Activated T-helper 1 cell treated with anti-CD3 and anti-CD28 coated beads, Interleukin-12 subunit alpha, Interleukin-12 subunit beta, Interleukin-2, Interleukin-4 antibody, amounts not matched to agents 30 ng/mL and 10 ng/mL and 1 ng/mL, durations not matched to agents 14 hours and 24 hours and 36 hours (primary cell): ENCODE results near the gene MYO3A. TPM values are rescaled to one million over a fixed set of nuclear protein-coding genes. Genes with fewer than 3 reads are reported as not detected.

Experiments
- DNase-seq: peaks from one replicate; pipeline ENCODE4 v3.0.0; 2021; ENCODE audit warnings: low spot score
- H3K27ac Mint-ChIP-seq: one replicate; pipeline ENCODE4 v1.8.0; 2021; ENCODE audit warnings: mild to moderate bottlenecking, mixed read lengths
- H3K27me3 Mint-ChIP-seq: one replicate; pipeline ENCODE4 v1.8.0; 2022; ENCODE audit warnings: mild to moderate bottlenecking, moderate library complexity, mixed read lengths; ENCODE audit not compliant: insufficient read depth
- H3K36me3 Mint-ChIP-seq: one replicate; pipeline ENCODE4 v1.8.0; 2021; ENCODE audit warnings: low read depth, mixed read lengths
- H3K4me1 Mint-ChIP-seq: one replicate; pipeline ENCODE4 v1.8.0; 2021; ENCODE audit warnings: low read depth, mixed read lengths
- H3K4me3 Mint-ChIP-seq: one replicate; pipeline ENCODE4 v1.8.0; 2021; ENCODE audit warnings: mild to moderate bottlenecking, moderate library complexity, mixed read lengths
- H3K9me3 Mint-ChIP-seq: one replicate; pipeline ENCODE4 v1.8.0; 2021; ENCODE audit warnings: mixed read lengths
- intact Hi-C: fragments of 100-400 bp; cut with micrococcal nuclease; formaldehyde crosslinking; loops from one replicate; pipeline ENCODE4 v1.15.1; 2024
- total RNA-seq: library from RNA; stranded (reverse); gene quantifications from 2 replicates; pipeline ENCODE4 v1.2.3, GENCODE V29; 2022

Gene MYO3A
- total RNA-seq, 1 donor from 2014 or later, result not detected

GRCh38 chr10:26213157-26213800 is 279.2 kb downstream of the MYO3A start:
- Mint-ChIP-seq H3K9me3 (no peaks in the 10 kb centered on the region), H3K36me3 (peaks cover 1% of the 10 kb centered on the region), H3K27ac (no peak overlapping the region), H3K4me3 (no peak overlapping the region), H3K4me1 (peaks cover 8% of the 10 kb centered on the region), H3K27me3 (peaks cover 56% of the 10 kb centered on the region)
- no peak for DNase-seq
- intact Hi-C loops, result no loop called here

GRCh38 chr10:26214004-26214403 is 280.0 kb downstream of the MYO3A start:
- Mint-ChIP-seq H3K27ac (no peak overlapping the region), H3K4me3 (no peak overlapping the region), H3K4me1 (peaks cover 15% of the 10 kb centered on the region), H3K27me3 (peaks cover 63% of the 10 kb centered on the region), H3K9me3 (no peaks in the 10 kb centered on the region), H3K36me3 (peaks cover 5% of the 10 kb centered on the region)
- no peak for DNase-seq
- intact Hi-C loops, result no loop called here

DNA sequence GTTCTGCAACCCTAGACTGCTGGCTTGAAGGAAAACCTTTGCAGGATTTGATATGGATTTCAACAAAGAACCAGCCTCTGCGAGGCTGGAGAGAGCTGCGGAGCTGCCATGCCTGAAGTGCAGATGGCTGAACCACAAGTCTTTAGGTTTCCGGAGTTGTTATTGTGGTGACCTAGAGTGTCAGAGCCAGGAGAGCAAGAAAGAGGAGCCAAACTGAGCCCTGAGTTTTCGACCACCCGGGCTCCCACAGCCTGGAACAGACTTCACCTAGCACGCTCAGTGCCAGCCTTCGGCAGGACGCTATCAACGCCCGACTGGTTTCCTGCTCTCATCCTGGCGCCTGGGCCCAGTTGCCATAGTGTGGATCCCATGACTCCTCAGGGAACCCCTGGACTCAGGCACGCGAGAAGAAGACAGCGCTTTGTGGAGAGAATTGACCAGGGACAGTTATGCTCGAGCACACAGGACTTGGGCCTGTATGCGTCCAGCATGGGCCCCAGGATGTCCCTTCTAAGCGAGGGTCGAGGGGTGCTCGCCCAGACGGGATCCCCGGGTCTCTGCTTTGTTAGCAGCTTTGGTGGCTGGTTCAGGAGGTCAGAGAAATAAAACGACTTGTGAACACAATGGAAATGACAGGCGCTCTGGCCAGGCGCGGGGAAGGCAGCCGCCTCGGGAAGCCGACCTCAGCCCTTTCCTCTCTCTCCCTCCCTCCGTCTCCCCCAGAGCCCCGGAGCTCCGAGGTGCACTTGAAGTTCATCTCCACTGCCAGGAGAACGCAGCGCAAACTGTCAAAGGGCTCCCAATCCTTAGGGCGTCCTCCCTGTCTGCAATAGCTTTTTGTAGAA is 280.7 kb downstream of the MYO3A start:
- H3K36me3 Mint-ChIP-seq, result peaks cover 5% of the 10 kb centered on the region
- H3K27ac Mint-ChIP-seq, result no peak overlapping the region
- no peak overlapping the region for H3K4me3 Mint-ChIP-seq
- intact Hi-C loops, result no loop called here
- H3K27me3 Mint-ChIP-seq, result peaks cover 70% of the 10 kb centered on the region
- no peaks in the 10 kb centered on the region for H3K9me3 Mint-ChIP-seq
- DNase-seq, result no peak
- H3K4me1 Mint-ChIP-seq, result peaks cover 15% of the 10 kb centered on the region

DNA sequence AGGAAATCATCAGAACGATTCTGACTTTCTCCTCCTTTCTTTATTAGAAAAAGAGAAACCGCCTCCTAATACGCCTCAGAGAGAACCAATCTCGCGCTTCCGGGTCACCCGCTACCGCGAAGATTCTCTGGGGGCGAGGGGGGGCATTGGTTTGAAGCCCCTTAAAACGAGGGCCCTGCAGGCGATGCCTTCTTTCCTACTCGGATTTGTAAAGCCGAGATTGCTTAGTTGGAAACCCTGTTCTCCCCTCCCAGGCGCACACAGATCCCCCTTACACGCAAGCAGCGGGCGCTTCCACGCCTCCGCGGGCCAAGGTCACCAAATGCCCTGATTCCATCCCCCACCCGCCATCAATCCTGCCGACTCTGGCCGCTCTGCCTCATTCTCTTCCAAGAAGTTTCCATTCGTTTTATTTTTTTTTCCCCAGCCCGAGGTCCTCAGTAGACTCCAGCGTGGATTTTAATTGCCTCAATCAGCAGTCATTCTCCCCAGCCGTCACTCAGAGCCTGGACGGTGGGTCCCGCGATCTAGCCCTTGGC is 281.4 kb downstream of the MYO3A start:
- intact Hi-C loops, result no loop called here
- DNase-seq, result no peak
- no peaks in the 10 kb centered on the region for H3K9me3 Mint-ChIP-seq
- peaks cover 15% of the 10 kb centered on the region for H3K4me1 Mint-ChIP-seq
- H3K27ac Mint-ChIP-seq, result no peak overlapping the region
- H3K4me3 Mint-ChIP-seq, result no peak overlapping the region
- H3K36me3 Mint-ChIP-seq, result peaks cover 5% of the 10 kb centered on the region
- H3K27me3 Mint-ChIP-seq, result peaks cover 76% of the 10 kb centered on the region

GRCh38 chr10:26215935-26216584 is 282.0 kb downstream of the MYO3A start:
- H3K27ac Mint-ChIP-seq, result peak overlapping the region; percentile 55
- H3K27me3 Mint-ChIP-seq, result peaks cover 82% of the 10 kb centered on the region
- intact Hi-C loops, result loop anchor here (2.0 kb wide), 1 partner anchor 1531 kb away; no protein-coding TSS in a partner anchor
- H3K9me3 Mint-ChIP-seq, result no peaks in the 10 kb centered on the region
- no peak overlapping the region for H3K4me3 Mint-ChIP-seq
- peaks cover 15% of the 10 kb centered on the region for H3K4me1 Mint-ChIP-seq
- H3K36me3 Mint-ChIP-seq, result peaks cover 5% of the 10 kb centered on the region
- DNase-seq, result no peak

DNA sequence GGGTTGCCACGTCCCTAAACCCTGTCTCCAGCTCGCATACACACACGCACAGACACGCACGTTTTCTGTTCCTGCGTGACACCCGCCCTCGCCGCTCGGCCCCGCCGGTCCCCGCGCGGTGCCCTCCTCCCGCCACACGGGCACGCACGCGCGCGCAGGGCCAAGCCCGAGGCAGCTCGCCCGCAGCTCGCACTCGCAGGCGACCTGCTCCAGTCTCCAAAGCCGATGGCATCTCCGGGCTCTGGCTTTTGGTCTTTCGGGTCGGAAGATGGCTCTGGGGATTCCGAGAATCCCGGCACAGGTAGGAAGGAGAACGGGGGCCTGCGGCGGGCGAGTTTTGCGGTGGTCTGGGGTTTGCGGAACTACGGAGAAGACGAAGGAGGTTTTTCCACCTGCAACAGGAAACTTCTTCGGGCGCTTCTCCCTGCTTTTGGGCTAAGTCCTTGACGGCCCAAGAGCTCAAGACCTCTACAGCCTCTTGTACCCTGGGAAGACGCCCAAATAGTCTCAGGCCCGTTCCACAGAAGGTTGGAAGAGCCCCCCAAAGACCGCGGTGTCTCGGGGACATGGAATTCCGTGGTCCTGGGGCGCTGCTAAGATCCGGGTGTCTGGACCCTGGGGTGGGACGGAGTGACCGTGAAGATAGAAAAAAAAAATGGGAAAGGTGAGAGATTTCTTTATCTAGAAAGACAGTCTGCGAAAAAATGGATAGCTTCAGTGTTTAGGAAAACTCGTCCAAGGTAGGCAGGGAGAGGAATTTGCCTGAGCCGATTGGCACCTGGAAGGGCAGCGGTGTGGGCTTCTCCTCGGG is 282.8 kb downstream of the MYO3A start, which contains the start of gene GAD2:
Gene GAD2, plus strand, starts transcription at position 190 of the 811 bp plus-strand sequence. Its CDS starts 36 bp downstream, at position 226.
- peaks cover 15% of the 10 kb centered on the region for H3K4me1 Mint-ChIP-seq
- intact Hi-C loops, result loop anchor here (2.0 kb wide), 1 partner anchor 1530 kb away; no protein-coding TSS in a partner anchor
- no peak for DNase-seq
- no peaks in the 10 kb centered on the region for H3K9me3 Mint-ChIP-seq
- no peak within 1 kb of the TSS for H3K4me3 Mint-ChIP-seq
- H3K36me3 Mint-ChIP-seq, result peaks cover 5% of the 10 kb centered on the region
- H3K27ac Mint-ChIP-seq, result peak within 1 kb of the TSS; percentile 55
- H3K27me3 Mint-ChIP-seq, result peaks cover 86% of the 10 kb centered on the region

- Mint-ChIP-seq H3K27ac (no peak overlapping the region), H3K36me3 (peaks cover 5% of the 10 kb centered on the region), H3K27me3 (peaks cover 82% of the 10 kb centered on the region), H3K4me3 (no peak overlapping the region), H3K4me1 (peaks cover 15% of the 10 kb centered on the region), H3K9me3 (no peaks in the 10 kb centered on the region)
- intact Hi-C loops, result loop anchor here (2.0 kb wide), 1 partner anchor 1529 kb away; no protein-coding TSS in a partner anchor
- DNase-seq, result no peak
These were observed 283.5 kb downstream of the MYO3A start for GRCh38 chr10:26217396-26218086.

GRCh38 chr10:26219676-26220075 is 285.6 kb downstream of the MYO3A start:
- Mint-ChIP-seq H3K27ac (no peak overlapping the region), H3K4me3 (no peak overlapping the region), H3K36me3 (peaks cover 5% of the 10 kb centered on the region), H3K9me3 (no peaks in the 10 kb centered on the region), H3K4me1 (peaks cover 15% of the 10 kb centered on the region), H3K27me3 (peaks cover 79% of the 10 kb centered on the region)
- intact Hi-C loops, result no loop called here
- no peak for DNase-seq

GRCh38 chr10:26220901-26221300 is 286.9 kb downstream of the MYO3A start:
- intact Hi-C loops, result no loop called here
- H3K36me3 Mint-ChIP-seq, result peaks cover 5% of the 10 kb centered on the region

DNA sequence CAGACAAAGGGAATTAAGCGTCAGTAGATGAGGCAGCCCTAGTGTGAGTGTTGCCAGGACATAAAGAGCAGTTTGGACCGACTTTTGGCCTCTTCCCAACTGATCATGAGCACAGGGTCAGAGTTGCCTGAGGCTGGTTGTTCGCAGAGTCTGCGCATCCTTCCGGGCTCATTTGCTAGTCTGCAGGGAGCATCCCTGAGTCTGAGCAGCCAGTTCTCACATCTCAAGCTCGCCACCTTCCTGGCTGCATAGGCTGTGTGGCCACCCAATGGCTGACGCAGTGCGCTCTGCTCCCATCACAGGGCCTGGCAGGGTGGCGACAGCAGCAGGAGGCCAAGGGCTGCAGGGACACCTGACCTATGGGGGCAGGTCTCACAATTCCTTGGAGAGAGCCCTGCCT is 287.5 kb downstream of the MYO3A start:
- H3K4me3 Mint-ChIP-seq, result no peak overlapping the region
- no peak overlapping the region for H3K27ac Mint-ChIP-seq
- H3K36me3 Mint-ChIP-seq, result peaks cover 3% of the 10 kb centered on the region
- peaks cover 69% of the 10 kb centered on the region for H3K27me3 Mint-ChIP-seq
- DNase-seq, result no peak
- no peaks in the 10 kb centered on the region for H3K9me3 Mint-ChIP-seq
- H3K4me1 Mint-ChIP-seq, result peaks cover 9% of the 10 kb centered on the region
- intact Hi-C loops, result no loop called here

More at GRCh38 chr10:26220901-26221300, 286.9 kb downstream of the MYO3A start:
- H3K9me3 Mint-ChIP-seq, result no peaks in the 10 kb centered on the region
- DNase-seq, result no peak
- H3K4me3 Mint-ChIP-seq, result no peak overlapping the region
- no peak overlapping the region for H3K27ac Mint-ChIP-seq
- H3K27me3 Mint-ChIP-seq, result peaks cover 71% of the 10 kb centered on the region
- H3K4me1 Mint-ChIP-seq, result peaks cover 9% of the 10 kb centered on the region

GRCh38 chr10:26222563-26222962 is 288.5 kb downstream of the MYO3A start:
- Mint-ChIP-seq H3K27me3 (peaks cover 63% of the 10 kb centered on the region), H3K36me3 (peaks cover 3% of the 10 kb centered on the region), H3K9me3 (no peaks in the 10 kb centered on the region), H3K4me3 (no peak overlapping the region), H3K4me1 (peaks cover 9% of the 10 kb centered on the region), H3K27ac (no peak overlapping the region)
- intact Hi-C loops, result no loop called here
- no peak for DNase-seq
